ENCODE measurements around the gene TSKU. TPM values are rescaled to one million over a fixed set of nuclear protein-coding genes. Genes with fewer than 3 reads are reported as not detected.

Gene TSKU
- total RNA-seq, 1 donor from 2014 or later = 11.1 TPM

- no peak for DNase-seq
- ATAC-seq = no peak
- intact Hi-C loops (cut with micrococcal nuclease) = no loop called here
Measured at GRCh38 chr11:76796511-76797198, 13.5 kb downstream of the TSKU start.

- no peak for ATAC-seq
- no peak for DNase-seq
- intact Hi-C loops (cut with micrococcal nuclease) = loop anchor here (2.0 kb wide), 1 partner anchor 63 kb away; no protein-coding TSS in a partner anchor
Measured at GRCh38 chr11:76797341-76798201, 14.4 kb downstream of the TSKU start.

DNA sequence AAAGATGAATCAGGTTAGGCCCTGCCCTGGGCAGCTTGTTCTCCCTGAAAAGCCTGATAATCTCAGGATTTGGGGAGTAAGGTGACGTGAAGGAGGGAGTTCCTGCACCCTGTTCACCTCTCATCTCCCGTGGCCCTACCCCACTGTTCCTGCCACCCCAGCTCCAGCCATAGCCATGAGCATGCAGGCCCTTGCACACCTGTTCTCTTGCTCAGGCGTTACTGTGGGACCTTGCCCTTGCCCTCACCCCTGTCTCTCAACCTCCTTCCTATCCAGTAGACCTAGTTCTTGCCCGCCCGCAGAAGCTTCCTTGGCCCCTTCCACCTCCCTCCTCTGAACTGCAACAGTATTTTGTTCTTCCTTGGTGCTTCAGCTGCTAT is 15.0 kb downstream of the TSKU start:
- DNase-seq = no peak
- ATAC-seq = no peak
- intact Hi-C loops (cut with micrococcal nuclease) = loop anchor here (2.0 kb wide), 1 partner anchor 63 kb away; no protein-coding TSS in a partner anchor

DNA sequence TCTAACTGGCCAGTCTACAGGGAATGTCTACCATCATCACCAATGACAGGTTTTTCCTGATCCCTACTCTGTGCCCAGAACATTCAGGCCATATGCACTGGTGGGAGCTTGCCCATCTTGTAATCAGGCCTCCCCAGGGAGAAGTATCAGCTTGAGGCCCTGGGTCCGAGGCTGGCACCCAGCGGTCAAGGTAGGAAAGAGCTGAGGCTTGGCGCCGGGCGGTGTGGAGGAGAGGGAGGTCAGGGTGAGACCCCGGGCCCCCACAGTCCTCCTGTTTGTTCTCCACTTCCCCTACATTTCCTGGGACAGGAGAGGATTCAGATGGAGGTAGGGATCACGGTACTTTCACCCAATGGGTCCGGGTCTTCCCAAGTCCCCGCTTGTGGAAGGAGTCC is 15.5 kb downstream of the TSKU start:
- ATAC-seq = peak; percentile 3
- intact Hi-C loops (cut with micrococcal nuclease) = loop anchor here (2.0 kb wide), 1 partner anchor 64 kb away; no protein-coding TSS in a partner anchor
- no peak for DNase-seq

DNA sequence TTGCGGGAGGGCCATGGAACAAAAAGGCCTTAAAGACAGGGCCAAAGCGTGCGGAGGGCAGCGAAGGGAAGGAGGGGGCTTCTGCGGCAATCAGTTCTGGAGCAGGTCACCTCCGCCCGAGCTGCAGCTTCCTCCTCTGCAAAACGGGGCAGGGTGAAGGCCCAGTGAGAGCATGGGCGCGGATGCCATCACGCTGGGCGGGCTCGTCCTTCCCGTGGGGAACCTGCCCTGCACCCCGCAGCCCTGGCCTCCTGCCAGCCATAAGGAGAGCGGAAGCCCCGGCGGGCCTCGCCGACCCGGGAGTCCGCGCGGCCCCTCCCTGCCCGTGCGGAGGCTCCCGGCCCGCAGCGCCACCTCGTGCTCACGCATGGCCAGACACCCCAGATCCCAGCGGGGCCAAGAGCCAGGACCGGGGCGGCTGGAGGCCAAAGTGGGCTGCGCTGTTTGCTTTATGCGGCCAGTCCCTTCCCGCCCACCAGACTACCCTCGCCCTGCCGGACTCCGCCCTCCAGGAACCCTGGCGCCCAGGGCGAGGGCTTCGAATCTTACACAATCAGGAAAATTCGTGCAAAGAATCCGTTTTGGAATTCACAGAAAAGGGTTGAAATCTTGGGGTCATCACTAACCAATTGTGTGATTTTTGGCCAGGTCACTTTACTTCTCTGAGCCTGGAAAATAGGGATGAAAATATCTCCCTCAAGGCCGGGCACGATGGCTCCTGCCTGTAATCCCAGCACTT is 16.1 kb downstream of the TSKU start:
- intact Hi-C loops (cut with micrococcal nuclease) = loop anchor here (2.0 kb wide), 1 partner anchor 64 kb away; no protein-coding TSS in a partner anchor
- ATAC-seq (peak; percentile 91), DNase-seq (peak; percentile 95)

- intact Hi-C loops (cut with micrococcal nuclease) = no loop called here
- ATAC-seq = no peak
Measured at GRCh38 chr11:76800466-76801200, 17.5 kb downstream of the TSKU start.

DNA sequence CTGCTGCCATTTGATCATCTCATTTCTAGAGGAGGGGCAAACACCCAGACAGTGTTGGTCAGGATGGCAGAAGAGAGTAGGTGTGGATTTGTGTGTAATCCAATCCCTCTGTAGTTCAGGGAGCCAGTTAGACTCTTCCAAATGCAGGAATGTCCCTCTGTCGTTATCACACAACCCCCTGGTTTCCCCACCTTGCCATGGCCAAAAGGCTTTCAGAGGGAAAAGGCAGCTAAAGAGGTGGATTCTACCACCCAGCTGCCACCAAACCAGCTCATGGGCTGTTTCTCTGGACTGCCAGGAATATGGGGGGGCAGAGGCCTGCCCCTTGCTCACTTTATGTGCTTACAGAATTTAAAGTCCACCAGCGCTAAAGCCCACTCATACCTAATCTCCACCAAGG is 18.1 kb downstream of the TSKU start:
- DNase-seq (no peak), ATAC-seq (no peak)
- intact Hi-C loops (cut with micrococcal nuclease) = no loop called here

More at GRCh38 chr11:76800466-76801200, 17.5 kb downstream of the TSKU start:
- no peak for DNase-seq

DNA sequence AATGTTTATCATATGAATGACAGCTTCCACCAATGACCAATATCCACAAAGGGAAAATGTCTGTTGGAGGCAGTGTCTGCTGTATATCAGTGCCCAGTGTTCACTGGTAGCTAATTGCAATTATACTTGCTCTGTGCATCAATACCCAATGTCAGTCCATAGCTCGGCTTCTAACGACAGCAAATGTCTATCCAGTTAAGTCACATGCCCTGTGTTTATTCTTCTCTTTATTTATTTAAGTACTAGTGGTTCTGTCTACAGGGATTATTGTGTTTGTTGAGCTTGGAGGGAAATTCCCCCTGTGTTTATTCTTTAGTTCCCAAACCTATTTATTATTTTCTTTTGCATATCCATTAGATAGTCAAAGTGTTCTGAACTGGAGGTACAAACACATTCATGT is 18.6 kb downstream of the TSKU start:
- DNase-seq (no peak), ATAC-seq (no peak)
- intact Hi-C loops (cut with micrococcal nuclease) = no loop called here

GRCh38 chr11:76802151-76802550 is 19.0 kb downstream of the TSKU start:
- no peak for ATAC-seq
- no peak for DNase-seq
- intact Hi-C loops (cut with micrococcal nuclease) = no loop called here

DNA sequence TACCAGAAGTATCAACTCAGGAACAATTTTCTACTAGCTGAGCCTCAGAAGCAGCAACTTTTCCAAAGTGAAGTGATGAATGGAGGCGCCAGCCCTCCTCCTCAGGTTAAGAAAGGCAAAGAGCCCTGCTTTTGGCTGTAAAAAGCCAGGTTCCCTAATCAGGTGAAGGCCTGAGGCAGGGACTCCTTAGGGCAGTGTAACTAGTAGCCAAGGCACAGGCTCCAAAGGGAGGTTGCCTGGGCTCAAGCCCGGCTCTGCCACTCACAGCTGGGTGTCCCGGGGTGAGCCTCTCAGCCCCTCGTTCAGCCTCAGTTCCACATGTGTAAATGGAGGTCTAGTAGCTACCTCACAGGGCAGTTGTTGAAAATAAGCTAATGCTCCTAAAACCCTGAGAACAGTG is 19.5 kb downstream of the TSKU start:
- ATAC-seq = no peak

GRCh38 chr11:76803023-76803422 is 19.9 kb downstream of the TSKU start:
- intact Hi-C loops (cut with micrococcal nuclease) = no loop called here
- DNase-seq (no peak), ATAC-seq (peak; percentile 19)

More for the DNA sequence above, 19.5 kb downstream of the TSKU start:
- no peak for DNase-seq
- intact Hi-C loops (cut with micrococcal nuclease) = no loop called here

DNA sequence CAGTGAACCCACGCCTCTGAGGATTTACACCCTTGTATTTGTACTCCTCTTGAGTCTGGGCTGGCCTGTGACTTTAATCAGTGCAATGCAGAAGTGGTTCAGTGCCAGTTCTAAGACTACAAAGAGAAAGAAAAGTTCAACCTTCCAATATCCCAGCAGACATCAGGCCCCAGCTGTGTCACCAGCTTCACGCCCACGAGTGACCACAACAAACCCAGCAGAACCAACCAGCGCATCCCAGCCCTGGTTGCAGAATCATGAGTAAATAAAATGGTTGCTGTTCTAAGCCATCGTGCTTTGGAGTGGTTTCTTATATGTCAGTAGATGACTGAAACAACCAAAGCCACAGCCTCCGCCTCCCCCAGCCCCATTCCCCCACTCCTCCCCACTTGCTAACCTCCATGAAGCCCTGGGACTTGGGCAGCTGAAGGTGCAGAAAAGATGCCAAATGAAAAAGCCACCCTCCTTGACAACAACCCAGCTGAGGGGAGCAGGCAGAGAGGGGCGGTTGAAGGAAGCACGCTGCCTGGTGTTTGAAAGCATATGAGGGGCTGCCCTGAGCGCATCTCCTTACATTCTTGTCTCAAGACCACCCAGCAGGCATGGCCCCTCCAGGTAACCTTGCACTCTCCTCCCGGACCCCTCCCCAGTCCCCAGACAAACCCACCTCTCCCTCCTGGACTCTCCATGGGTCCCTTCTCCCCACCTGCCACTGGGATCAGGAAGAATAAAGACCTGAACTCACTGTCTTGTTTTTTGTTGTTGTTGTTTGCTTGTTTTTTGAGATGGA is 20.9 kb downstream of the TSKU start:
- ATAC-seq (no peak), DNase-seq (no peak)
- intact Hi-C loops (cut with micrococcal nuclease) = no loop called here

- no peak for DNase-seq
- no peak for ATAC-seq
- intact Hi-C loops (cut with micrococcal nuclease) = no loop called here
Measured at GRCh38 chr11:76805206-76805913, 22.2 kb downstream of the TSKU start.

- DNase-seq (no peak), ATAC-seq (no peak)
- intact Hi-C loops (cut with micrococcal nuclease) = no loop called here
Measured at GRCh38 chr11:76806131-76806530, 23.0 kb downstream of the TSKU start.

DNA sequence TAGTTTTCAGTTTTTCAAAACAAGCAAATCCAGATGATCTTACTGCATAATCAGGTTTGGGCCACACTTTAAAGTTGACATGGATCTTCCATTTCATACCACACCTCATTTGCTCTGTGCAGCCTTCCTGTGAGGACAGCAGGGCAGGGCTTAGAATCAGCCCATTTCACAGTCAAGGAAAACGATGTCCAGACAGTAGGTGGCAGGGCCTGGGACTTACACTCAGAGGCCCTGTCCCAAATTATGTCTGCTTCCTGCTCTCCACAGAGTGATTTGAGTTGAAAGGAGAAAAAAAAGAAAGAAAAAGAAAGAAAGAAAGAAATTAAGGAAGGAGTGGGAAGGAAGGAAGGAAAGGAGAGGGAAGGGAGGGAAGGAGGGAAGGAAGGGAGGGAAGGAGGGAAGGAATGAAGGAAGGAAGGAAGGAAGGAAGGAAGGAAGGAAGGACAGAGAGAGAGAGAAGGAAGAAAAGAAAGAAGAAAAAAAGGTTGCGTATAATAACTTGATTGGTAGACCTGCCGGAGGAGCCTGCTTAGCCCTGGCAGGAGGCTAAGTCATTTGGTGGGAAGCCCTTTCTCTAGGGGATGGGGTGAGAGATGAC is 23.6 kb downstream of the TSKU start:
- intact Hi-C loops (cut with micrococcal nuclease) = no loop called here
- ATAC-seq (no peak), DNase-seq (no peak)

DNA sequence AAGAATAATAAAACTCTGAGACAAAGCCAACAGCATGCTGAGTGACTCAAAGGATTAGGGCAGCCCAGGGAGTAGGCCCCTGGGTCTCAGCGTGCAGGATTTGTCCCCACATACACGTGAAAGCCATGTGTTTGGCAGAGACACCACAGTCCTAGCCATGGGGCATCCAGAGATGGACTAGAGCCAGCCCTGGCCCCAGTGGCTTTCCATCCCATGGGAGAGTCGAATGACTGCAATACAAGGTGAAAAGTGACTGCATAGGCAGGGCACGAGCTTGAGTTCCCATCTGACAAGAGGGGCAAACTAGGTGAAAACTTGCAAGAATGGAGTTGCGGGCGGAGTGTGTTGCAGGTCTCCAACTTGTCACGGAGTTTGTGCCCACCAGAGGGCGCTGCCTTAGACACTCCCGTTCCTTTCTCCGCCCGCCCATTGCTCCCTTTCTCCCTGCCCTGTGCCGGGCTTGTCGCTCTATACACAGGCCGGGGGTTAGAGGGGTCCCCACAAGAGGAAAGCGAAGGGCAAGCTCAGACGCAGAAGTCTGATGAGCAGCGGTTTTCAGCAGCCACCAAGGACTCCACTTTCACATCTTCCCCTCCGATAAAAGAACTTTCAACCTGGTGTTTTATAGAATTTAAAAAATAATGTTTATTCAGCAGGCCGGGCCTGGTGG is 24.2 kb downstream of the TSKU start:
- ATAC-seq = peak; percentile 85
- peak; percentile 93 for DNase-seq
- intact Hi-C loops (cut with micrococcal nuclease) = no loop called here

GRCh38 chr11:76808171-76808570 is 25.0 kb downstream of the TSKU start:
- no peak for ATAC-seq
- intact Hi-C loops (cut with micrococcal nuclease) = no loop called here
- DNase-seq = no peak

Data from left ventricle myocardium superior (tissue), 1 donor.